Epithelial cell of proximal tubule (primary cell): Measurements from ENCODE around the gene TENM3. TPM values are rescaled to one million over a fixed set of nuclear protein-coding genes. Genes with fewer than 3 reads are reported as not detected.

Experiments used
- DNase-seq: peaks from one replicate; pipeline ENCODE4 v3.0.0-alpha.2; 2011; ENCODE audit warnings: low read depth
- H3K4me3 ChIP-seq: 2 replicates; pipeline ENCODE4 v1.5.1; 2011; ENCODE audit warnings: low read depth, mild to moderate bottlenecking, low read length
- total RNA-seq: library from RNA; depleted of rRNA; stranded (reverse); fragments of >200 nt; gene quantifications from 2 replicates; pipeline ENCODE4 v1.2.3, GENCODE V29; 2015
- TF ChIP-seq, protein P1 (sequence below): conservative IDR thresholded peaks from 2 replicates; pipeline ENCODE4 v1.5.1; 2012; ENCODE audit warnings: low read depth, mild to moderate bottlenecking, low read length

TENM3 gene
- total RNA-seq, 1 donor from 2014 or later: 2.4 TPM

DNA sequence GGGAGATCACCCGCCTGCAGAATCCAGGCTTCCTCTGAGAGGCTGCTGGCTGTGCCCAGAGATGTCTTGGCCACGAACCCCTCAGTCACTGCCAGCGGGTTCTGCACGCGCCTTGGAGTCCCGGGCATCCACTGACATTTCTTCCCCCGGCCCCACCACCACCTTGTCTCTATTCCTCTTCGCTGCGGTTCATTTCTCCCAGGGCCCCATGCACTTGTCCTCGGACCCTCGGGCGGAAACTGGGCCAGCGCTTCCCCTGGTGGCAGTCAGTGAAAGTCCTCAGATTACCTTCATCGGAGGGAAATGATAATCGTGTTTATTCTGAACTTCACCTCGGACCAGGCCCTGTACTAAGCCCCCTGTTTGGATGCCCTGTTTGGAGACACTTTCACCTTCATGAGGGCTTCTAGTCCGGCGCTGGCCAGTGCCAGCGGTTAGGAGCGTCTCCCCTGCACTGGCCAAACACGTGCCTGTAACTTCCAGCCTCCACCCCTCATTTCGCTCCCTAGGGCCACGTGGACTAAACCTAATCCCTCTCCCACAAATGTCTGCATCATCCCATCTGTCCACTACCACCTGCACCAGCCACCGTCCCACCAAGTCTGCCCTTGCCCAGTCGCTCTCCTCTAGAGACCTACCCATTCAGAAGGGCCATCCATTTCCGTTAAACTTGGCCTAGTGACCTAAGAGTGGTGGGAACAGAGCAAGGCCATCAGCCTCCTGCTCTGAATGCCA, 592.0 kb downstream of the TENM3 start:
- no peak overlapping the region for H3K4me3 ChIP-seq
- no peak for DNase-seq
- TF ChIP-seq, protein P1, sequence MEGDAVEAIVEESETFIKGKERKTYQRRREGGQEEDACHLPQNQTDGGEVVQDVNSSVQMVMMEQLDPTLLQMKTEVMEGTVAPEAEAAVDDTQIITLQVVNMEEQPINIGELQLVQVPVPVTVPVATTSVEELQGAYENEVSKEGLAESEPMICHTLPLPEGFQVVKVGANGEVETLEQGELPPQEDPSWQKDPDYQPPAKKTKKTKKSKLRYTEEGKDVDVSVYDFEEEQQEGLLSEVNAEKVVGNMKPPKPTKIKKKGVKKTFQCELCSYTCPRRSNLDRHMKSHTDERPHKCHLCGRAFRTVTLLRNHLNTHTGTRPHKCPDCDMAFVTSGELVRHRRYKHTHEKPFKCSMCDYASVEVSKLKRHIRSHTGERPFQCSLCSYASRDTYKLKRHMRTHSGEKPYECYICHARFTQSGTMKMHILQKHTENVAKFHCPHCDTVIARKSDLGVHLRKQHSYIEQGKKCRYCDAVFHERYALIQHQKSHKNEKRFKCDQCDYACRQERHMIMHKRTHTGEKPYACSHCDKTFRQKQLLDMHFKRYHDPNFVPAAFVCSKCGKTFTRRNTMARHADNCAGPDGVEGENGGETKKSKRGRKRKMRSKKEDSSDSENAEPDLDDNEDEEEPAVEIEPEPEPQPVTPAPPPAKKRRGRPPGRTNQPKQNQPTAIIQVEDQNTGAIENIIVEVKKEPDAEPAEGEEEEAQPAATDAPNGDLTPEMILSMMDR: no peak

DNA sequence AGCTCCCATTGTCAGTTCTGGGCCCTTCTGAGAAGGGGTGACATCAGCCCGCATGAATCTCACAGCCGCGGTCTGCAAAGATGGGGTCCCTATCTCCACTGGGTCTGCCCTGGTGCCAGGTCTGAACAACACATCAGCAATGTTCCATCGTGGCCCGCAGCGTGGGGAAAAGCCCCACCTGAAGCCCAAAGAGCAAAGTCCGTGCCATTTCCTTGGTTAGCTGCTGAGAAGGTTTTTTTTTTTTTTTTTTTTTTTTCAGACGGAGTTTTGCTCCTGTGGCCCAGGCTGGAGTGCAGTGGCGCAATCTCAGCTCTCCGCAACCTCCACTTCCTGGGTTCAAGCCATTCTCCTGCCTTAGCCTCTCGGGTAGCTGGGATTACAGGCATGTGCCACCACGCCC, 594.6 kb downstream of the TENM3 start:
- no peak overlapping the region for H3K4me3 ChIP-seq
- DNase-seq: no peak
- TF ChIP-seq, protein P1: no peak

DNA sequence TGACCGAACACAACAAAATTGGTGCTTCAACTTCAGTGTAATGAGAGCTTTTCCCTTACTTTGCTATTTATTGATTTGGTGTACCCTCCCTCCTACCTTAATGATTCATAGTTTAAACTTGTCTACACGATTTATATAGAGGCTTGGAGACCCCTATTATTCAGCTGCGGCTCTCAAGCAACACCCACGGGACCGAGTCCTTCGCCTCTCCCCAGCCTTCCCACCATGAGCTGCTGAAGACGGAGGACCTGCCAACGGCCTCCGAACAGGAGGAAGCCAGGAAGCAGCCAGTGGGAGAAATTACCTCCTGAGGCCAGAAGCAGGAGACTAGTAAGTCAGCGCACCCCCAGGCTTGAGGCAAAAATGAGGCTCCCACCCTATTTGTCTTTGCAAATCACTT, 595.3 kb downstream of the TENM3 start:
- no peak for DNase-seq
- no peak overlapping the region for H3K4me3 ChIP-seq
- TF ChIP-seq, protein P1: no peak

DNA sequence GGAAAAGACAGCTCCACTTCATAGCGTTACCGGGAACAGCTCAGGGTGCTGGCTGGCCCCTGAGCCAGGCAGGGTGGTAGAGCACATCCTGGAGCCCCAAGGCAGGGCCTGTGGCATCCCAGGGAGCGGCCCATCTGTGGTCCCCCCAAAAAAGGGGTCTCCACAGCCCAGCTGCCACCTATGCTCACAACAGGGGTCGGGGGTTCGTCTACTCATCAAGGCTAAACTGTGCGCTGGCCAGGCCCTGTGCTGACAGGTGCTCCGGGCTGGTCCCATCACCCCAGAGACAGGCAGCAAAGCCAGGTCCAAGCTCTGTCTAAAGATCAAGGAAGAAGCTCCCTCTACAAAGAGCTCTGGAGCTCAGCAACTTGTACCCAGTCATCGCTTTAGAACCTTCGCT, 596.1 kb downstream of the TENM3 start:
- TF ChIP-seq, protein P1: no peak
- no peak for DNase-seq
- no peak overlapping the region for H3K4me3 ChIP-seq

DNA sequence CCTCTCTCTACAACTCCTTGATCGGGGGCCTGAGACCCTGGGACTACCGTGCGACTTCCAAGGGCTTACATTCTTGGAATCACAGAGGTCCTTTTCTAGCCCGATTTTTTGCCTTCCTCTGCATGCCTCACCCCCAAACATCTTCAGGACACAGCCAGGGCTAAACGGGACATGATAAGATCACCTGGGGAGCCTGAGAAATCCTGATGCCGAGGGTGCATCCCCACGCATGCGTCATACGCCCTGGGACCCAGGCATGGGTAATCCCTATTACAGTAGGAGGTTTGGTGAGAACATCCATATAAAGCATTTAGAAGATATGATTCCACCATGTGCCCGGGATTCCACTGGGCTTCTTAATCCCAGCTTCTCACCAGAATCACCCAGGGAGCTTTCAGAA, 596.9 kb downstream of the TENM3 start:
- TF ChIP-seq, protein P1: no peak
- no peak for DNase-seq

DNA sequence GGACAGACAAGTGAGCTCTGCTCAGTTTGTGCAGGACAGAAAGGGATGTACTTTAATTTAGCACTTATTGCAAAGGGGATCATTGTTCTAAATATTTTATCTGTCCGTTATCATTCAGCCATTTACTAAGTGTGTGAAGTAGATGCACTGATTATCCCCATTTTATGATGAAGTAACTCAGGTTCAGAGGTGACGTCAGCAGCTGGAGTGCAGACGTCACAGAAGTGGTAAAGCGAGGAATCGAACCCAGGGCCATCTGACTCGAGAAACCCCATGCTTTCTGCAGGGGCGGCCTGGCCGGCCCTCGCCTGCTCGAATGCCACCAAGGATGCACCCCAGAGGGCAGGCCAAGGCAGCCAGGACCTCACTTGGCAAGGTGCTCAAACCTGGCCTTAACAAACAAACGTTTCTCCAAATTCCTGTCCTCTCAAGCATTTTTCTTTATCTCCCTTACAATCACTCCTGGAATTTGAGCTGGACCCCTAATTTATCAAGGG, 599.0 kb downstream of the TENM3 start:
- no peak for DNase-seq
- H3K4me3 ChIP-seq: no peak overlapping the region
- TF ChIP-seq, protein P1: no peak

More for the DNA sequence above, 596.9 kb downstream of the TENM3 start:
- no peak overlapping the region for H3K4me3 ChIP-seq
